ENCODE measurements around the gene CHAF1A. TPM values are rescaled to one million over a fixed set of nuclear protein-coding genes. Genes with fewer than 3 reads are reported as not detected.

Gene CHAF1A
- total RNA-seq, 1 donor from 2014 or later, result 6.6 TPM

GRCh38 chr19:4456476-4456842 lies 54.0 kb downstream of the CHAF1A start:
- TF ChIP-seq CTCF (IDR thresholded peaks at IDR 0.05), result no peak
- Mint-ChIP-seq H3K4me1 (ENCODE audit: low read depth) (peaks cover 26% of the 10 kb centered on the region), H3K27ac (ENCODE audit: unreplicated experiment) (peak overlapping the region; percentile 99), H3K9me3 (ENCODE audit: low read depth) (no peaks in the 10 kb centered on the region), H3K4me3 (ENCODE audit: unreplicated experiment) (peak overlapping the region; percentile 98), H3K36me3 (ENCODE audit: low read depth) (peaks cover 5% of the 10 kb centered on the region), H3K27me3 (ENCODE audit: low read depth) (no peaks in the 10 kb centered on the region)
- no peak for DNase-seq (ENCODE audit: low spot score)

GRCh38 chr19:4456843-4457653 lies 54.6 kb downstream of the CHAF1A start:
- H3K27me3 Mint-ChIP-seq (ENCODE audit: low read depth), result no peaks in the 10 kb centered on the region
- peak overlapping the region; percentile 98 for H3K4me3 Mint-ChIP-seq (ENCODE audit: unreplicated experiment)
- no peaks in the 10 kb centered on the region for H3K9me3 Mint-ChIP-seq (ENCODE audit: low read depth)
- peak overlapping the region; percentile 99 for H3K27ac Mint-ChIP-seq (ENCODE audit: unreplicated experiment)
- DNase-seq (ENCODE audit: low spot score), result no peak
- peaks cover 26% of the 10 kb centered on the region for H3K4me1 Mint-ChIP-seq (ENCODE audit: low read depth)
- no peak for TF ChIP-seq CTCF (IDR thresholded peaks at IDR 0.05)
- peaks cover 5% of the 10 kb centered on the region for H3K36me3 Mint-ChIP-seq (ENCODE audit: low read depth)

GRCh38 chr19:4457654-4458395 lies 55.4 kb downstream of the CHAF1A start, which contains the start of gene UBXN6:
TSS of gene UBXN6 (minus strand) at chr19:4457794. CDS start at chr19:4457697, 97 bp downstream.
- Mint-ChIP-seq H3K27me3 (ENCODE audit: low read depth) (no peaks in the 10 kb centered on the region), H3K27ac (ENCODE audit: unreplicated experiment) (peak within 1 kb of the TSS; percentile 99), H3K4me1 (ENCODE audit: low read depth) (peaks cover 26% of the 10 kb centered on the region), H3K36me3 (ENCODE audit: low read depth) (peaks cover 2% of the 10 kb centered on the region), H3K4me3 (ENCODE audit: unreplicated experiment) (peak within 1 kb of the TSS; percentile 98), H3K9me3 (ENCODE audit: low read depth) (no peaks in the 10 kb centered on the region)
- TF ChIP-seq CTCF (IDR thresholded peaks at IDR 0.05), result no peak
- DNase-seq (ENCODE audit: low spot score), result no peak

- H3K9me3 Mint-ChIP-seq (ENCODE audit: low read depth), result no peaks in the 10 kb centered on the region
- no peak overlapping the region for H3K27ac Mint-ChIP-seq (ENCODE audit: unreplicated experiment)
- H3K27me3 Mint-ChIP-seq (ENCODE audit: low read depth), result no peaks in the 10 kb centered on the region
- H3K4me1 Mint-ChIP-seq (ENCODE audit: low read depth), result no peaks in the 10 kb centered on the region
- H3K4me3 Mint-ChIP-seq (ENCODE audit: unreplicated experiment), result no peak overlapping the region
- no peak for TF ChIP-seq CTCF (IDR thresholded peaks at IDR 0.05)
- H3K36me3 Mint-ChIP-seq (ENCODE audit: low read depth), result no peaks in the 10 kb centered on the region
- DNase-seq (ENCODE audit: low spot score), result no peak
Measured at GRCh38 chr19:4464815-4465581, 62.6 kb downstream of the CHAF1A start.

- no peak for TF ChIP-seq CTCF (IDR thresholded peaks at IDR 0.05)
- H3K4me3 Mint-ChIP-seq (ENCODE audit: unreplicated experiment), result no peak overlapping the region
Measured at GRCh38 chr19:4467835-4468234, 65.4 kb downstream of the CHAF1A start.

More at GRCh38 chr19:4467835-4468234, 65.4 kb downstream of the CHAF1A start:
- Mint-ChIP-seq H3K36me3 (ENCODE audit: low read depth) (no peaks in the 10 kb centered on the region), H3K27ac (ENCODE audit: unreplicated experiment) (no peak overlapping the region), H3K27me3 (ENCODE audit: low read depth) (no peaks in the 10 kb centered on the region), H3K4me1 (ENCODE audit: low read depth) (peaks cover 5% of the 10 kb centered on the region), H3K9me3 (ENCODE audit: low read depth) (no peaks in the 10 kb centered on the region)
- no peak for DNase-seq (ENCODE audit: low spot score)

Measured in chondrocyte (in vitro differentiated cells).